K562 (cell line): ENCODE results near the gene CACNA1C. TPM values are rescaled to one million over a fixed set of nuclear protein-coding genes. Genes with fewer than 3 reads are reported as not detected.

Source experiments
- ATAC-seq: fragments of 200-7000 bp; cut with Tn5 transposase; 3 replicates; pipeline ENCODE4 v1.9.1; 2020; ENCODE audit warnings: moderate library complexity
- BruUV-seq: library from RNA; stranded (reverse); fragments of 400-500 nt; replicated peaks from 2 replicates; lab custom pipeline; 2021; lab: Mats Ljungman, UMichigan
- CTCF ChIA-PET: fragments of 300-600 bp; formaldehyde crosslinking; extraction: SDS; loops from one replicate; lab custom pipeline; 2021; ENCODE audit warnings: low intra/inter-chr PET ratio; lab: Yijun Ruan, JAX
- POLR2A ChIA-PET: fragments of 300-600, 350-650 bp; sonication (Branson Sonifier 250); formaldehyde crosslinking; extraction: SDS; loops from one replicate; lab custom pipeline; 2021; ENCODE audit warnings: antibody characterized with exemption, inconsistent platforms; lab: Yijun Ruan, JAX
- DNase-seq, 4 experiments: peaks; one replicate each; pipeline versions ENCODE4 v3.0.0 to v3.0.0-alpha.2; 2011 to 2018; ENCODE audit warnings: low spot score in 3 of 4, mixed read lengths in 3 of 4; ENCODE audit errors: extremely low read depth in 1 of 4
- FAIRE-seq: peaks from 2 replicates; lab custom pipeline; 2011; peaks lifted over from hg19 to GRCh38; lab: Jason Lieb, UNC
- H2AFZ ChIP-seq: 2 replicates; pipeline ENCODE4 v1.6.0; 2011; ENCODE audit warnings: low read depth, low read length, control low read depth, inconsistent platforms
- H3K27ac ChIP-seq: fragments of 200-600 bp; 3 replicates; pipeline ENCODE4 v1.8.0; 2011; ENCODE audit warnings: low read depth, mild to moderate bottlenecking, control low read depth, inconsistent platforms, low read length, moderate library complexity, mixed read lengths; ENCODE audit errors: extremely low read depth
- H3K27me3 ChIP-seq, 2 experiments: fragments of 300-600 bp in 1 of 2; 2 replicates in 1 of 2; 3 replicates in 1 of 2; pipeline versions ENCODE4 v1.6.0 to v1.8.0; 2011; ENCODE audit warnings: inconsistent platforms in 2 of 2, low read length in 2 of 2, mild to moderate bottlenecking in 1 of 2, mixed read lengths in 1 of 2, moderate library complexity in 1 of 2; ENCODE audit not compliant: control insufficient read depth in 2 of 2, insufficient read depth in 2 of 2
- H3K36me3 ChIP-seq: fragments of 300-600 bp; 3 replicates; pipeline ENCODE4 v1.8.0; 2011; ENCODE audit warnings: mild to moderate bottlenecking, low read length, inconsistent platforms; ENCODE audit not compliant: control insufficient read depth, insufficient read depth
- H3K4me1 ChIP-seq, 2 experiments: fragments of 200-600 bp in 1 of 2; replicated peaks in 1 of 2; 2 replicates in 1 of 2; 3 replicates in 1 of 2; pipeline versions ENCODE4 v1.5.1 to v1.8.0; 2011; ENCODE audit warnings: inconsistent platforms in 2 of 2, low read length in 2 of 2, mild to moderate bottlenecking in 1 of 2, mixed read lengths in 1 of 2, moderate library complexity in 1 of 2; ENCODE audit not compliant: control insufficient read depth in 2 of 2, insufficient read depth in 2 of 2
- H3K4me2 ChIP-seq: 2 replicates; pipeline ENCODE4 v1.6.1; 2011; ENCODE audit warnings: low read length, control low read depth, inconsistent platforms, mixed read lengths; ENCODE audit not compliant: insufficient read depth
- H3K4me3 ChIP-seq: fragments of 200-600 bp; sonication (generic), shearing (Covaris generic); 2 replicates; pipeline ENCODE4 v1.5.1; 2016; ENCODE audit warnings: control low read depth, inconsistent platforms
- H3K79me2 ChIP-seq: fragments of 200-600 bp; 3 replicates; pipeline ENCODE4 v1.8.0; 2011; ENCODE audit warnings: low read length, inconsistent platforms; ENCODE audit not compliant: control insufficient read depth, insufficient read depth
- H3K9ac ChIP-seq, 2 experiments: 2 replicates each; pipeline versions ENCODE4 v1.6.0 to v1.6.1; 2011; ENCODE audit warnings: low read depth in 2 of 2, low read length in 2 of 2, control low read depth in 1 of 2, inconsistent platforms in 1 of 2, mild to moderate bottlenecking in 1 of 2, mixed read lengths in 1 of 2; ENCODE audit not compliant: insufficient read depth in 1 of 2
- H3K9me1 ChIP-seq: one replicate; pipeline ENCODE4 v1.6.0; 2011; ENCODE audit warnings: inconsistent platforms, mild to moderate bottlenecking, low read length, moderate library complexity; ENCODE audit not compliant: control insufficient read depth, insufficient read depth
- H3K9me3 ChIP-seq: replicated peaks from 2 replicates; pipeline ENCODE4 v1.5.1; 2011; ENCODE audit warnings: low read depth, low read length, inconsistent platforms; ENCODE audit not compliant: control insufficient read depth, insufficient read depth
- H4K20me1 ChIP-seq: replicated peaks from 2 replicates; pipeline ENCODE4 v1.6.1; 2011; ENCODE audit warnings: low read length, inconsistent platforms, mixed read lengths; ENCODE audit not compliant: control insufficient read depth, insufficient read depth
- CREB1 ChIP-seq, 2 experiments: sonication (generic) in 1 of 2; formaldehyde crosslinking in 1 of 2; IDR thresholded peaks; 2 replicates each; pipeline versions ENCODE4 v1.6.1 to v1.8.0; 2012 to 2022; ENCODE audit warnings: inconsistent platforms in 1 of 2, mild to moderate bottlenecking in 1 of 2, missing genetic modification reagents in 1 of 2, moderate library complexity in 1 of 2
- HDAC3 ChIP-seq: fragments of 450-650 bp; IDR thresholded peaks from 2 replicates; pipeline ENCODE4 v1.6.1; 2018; ENCODE audit warnings: borderline replicate concordance, mild to moderate bottlenecking, moderate library complexity; ENCODE audit not compliant: partially characterized antibody
- SREBF1 ChIP-seq: fragments of 150-350 bp; IDR thresholded peaks from 2 replicates; pipeline ENCODE4 v1.6.1; 2014; ENCODE audit warnings: antibody characterized with exemption, low read depth, low read length, borderline replicate concordance
- STAT6 ChIP-seq: sonication (generic); formaldehyde crosslinking; IDR thresholded peaks from 2 replicates; pipeline ENCODE4 v1.8.1; 2023; ENCODE audit warnings: mild to moderate bottlenecking, missing genetic modification reagents
- ZNF212 ChIP-seq: fragments of 450-650 bp; formaldehyde crosslinking; IDR thresholded peaks from 2 replicates; pipeline ENCODE4 v1.4.0; 2020; ENCODE audit warnings: mild to moderate bottlenecking
- WGBS: fragments of 100-300 bp; shearing (Covaris generic); methylation state at CpG from one replicate; pipeline ENCODE4 v1.1.6; 2016; ENCODE audit warnings: low coverage, mixed read lengths; ENCODE audit not compliant: insufficient coverage; ENCODE audit errors: missing lambda C conversion rate; 5-methylcytosine and 5-hydroxymethylcytosine counted together
- in situ Hi-C: fragments of 300-500 bp; cut with MboI; formaldehyde crosslinking; loops from 4 replicates; pipeline ENCODE4 v1.15.0; 2018; ENCODE audit warnings: inconsistent platforms, mixed read lengths
- intact Hi-C: fragments of 100-400 bp; cut with micrococcal nuclease; formaldehyde crosslinking; loops from 2 replicates; pipeline ENCODE4 v1.14.2; 2022
- polyA plus RNA-seq, 8 experiments: library from polyadenylated mRNA; depleted of rRNA in 4 of 8; stranded (reverse) in 5 of 8; unstranded in 3 of 8; fragments of >200 nt; fragmentation: Nextera tagmentation in 2 of 8; fragmentation: Illumina TruSeq in 1 of 8; extraction: Ambion mirVana in 2 of 8; extraction: Trizol in 1 of 8; gene quantifications; 2 replicates each; pipeline versions ENCODE4 v1.2.1 to v1.2.3, GENCODE V29; 2011 to 2014; ENCODE audit warnings: inconsistent platforms in 1 of 8, missing spikeins in 1 of 8
- total RNA-seq, 7 experiments: library from RNA; depleted of rRNA in 6 of 7; stranded (reverse); fragments of >200 nt in 6 of 7; fragmentation: Illumina TruSeq in 2 of 7; extraction: Trizol in 2 of 7; gene quantifications; 2 replicates each; pipeline versions ENCODE4 v1.2.1 to v1.2.3, GENCODE V29; 2011 to 2021; ENCODE audit warnings: low replicate concordance in 1 of 7

The CACNA1C gene
- total and polyA plus RNA-seq, 9 of the 15 experiments (the other 6 are each of a cell fraction or from before 2014, with no cell fraction given): not detected

DNA sequence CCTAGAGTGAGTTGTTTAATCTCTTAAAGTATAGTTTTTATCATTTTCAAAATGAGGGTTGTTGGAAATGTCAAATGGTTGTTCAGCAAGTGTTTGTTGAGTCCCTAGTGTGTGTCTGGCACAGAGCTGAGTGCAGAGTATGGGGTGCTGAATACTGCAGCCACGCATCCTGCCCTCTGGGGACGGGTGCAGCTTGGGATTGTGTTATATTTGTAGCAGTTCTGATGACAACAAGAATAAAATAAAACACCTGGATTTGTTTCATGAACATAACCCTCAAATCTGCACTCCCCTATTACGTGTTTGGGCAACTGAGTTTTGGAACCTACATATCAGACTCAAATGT is 127.9 kb downstream of the CACNA1C start:
- H3K27me3 ChIP-seq: peaks cover 3 to 46% of the 10 kb centered on the region in 2 experiments; a peak in 2 of 5 replicates
- ATAC-seq (no peak), FAIRE-seq (no peak), DNase-seq (no peak)
- intact Hi-C loops (no loop called here), in situ Hi-C loops (no loop called here)
- H3K4me3 ChIP-seq: no peak overlapping the region
- ChIA-PET CTCF (no interaction called here), POLR2A (interaction anchor here (0.5 kb wide), 1 partner anchor 13 kb away, joined by 3 read pairs; no protein-coding TSS in a partner anchor)
- H3K9me3 ChIP-seq: no peaks in the 10 kb centered on the region
- no peak overlapping the region for H3K9ac ChIP-seq
- no peak overlapping the region for H2AFZ ChIP-seq
- WGBS: 0% methylated on average over 3 of the region's 3 CpGs
- H3K79me2 ChIP-seq: no peaks in the 10 kb centered on the region
- BruUV-seq: no TSS peak
- H3K4me2 ChIP-seq: no peak overlapping the region
- no peaks in the 10 kb centered on the region for H3K4me1 ChIP-seq
- no peaks in the 10 kb centered on the region for H4K20me1 ChIP-seq
- TF ChIP-seq STAT6 (CRISPR knock-in tag) (no peak), ZNF212 (CRISPR knock-in tag) (no peak), CREB1 (IDR thresholded peaks at IDR 0.05) (no peak), CREB1 (CRISPR knock-in tag; IDR thresholded peaks at IDR 0.05) (no peak), HDAC3 (no peak), SREBF1 (no peak)
- H3K9me1 ChIP-seq: no peaks in the 10 kb centered on the region
- no peaks in the 10 kb centered on the region for H3K36me3 ChIP-seq
- H3K27ac ChIP-seq: no peak overlapping the region
